Adrenal gland (tissue), 5 donors: Measurements from ENCODE around the gene MEGF11.

Experiments
- POLR2A ChIP-seq, 2 donors: fragments of 450-650 bp; IDR thresholded peaks; one replicate each; pipeline ENCODE4 v1.6.1; 2017; ENCODE audit warnings: antibody characterized with exemption in 2 of 2, mild to moderate bottlenecking in 2 of 2, moderate library complexity in 1 of 2
- TF ChIP-seq, protein P1 (sequence below), 6 experiments: fragments of 450-650 bp in 4 of 6; fragments of 200-600 bp in 2 of 6; sonication (generic) in 1 of 6; IDR thresholded peaks; 1 replicate in 5 of 6; 2 replicates in 1 of 6; pipeline versions ENCODE4 v1.5.1 to v1.8.0; 2016 to 2021; ENCODE audit warnings: antibody characterized with exemption in 6 of 6, mild to moderate bottlenecking in 2 of 6, moderate library complexity in 1 of 6
- donor health status: DM: no; HTN: no; CAD: no.

DNA sequence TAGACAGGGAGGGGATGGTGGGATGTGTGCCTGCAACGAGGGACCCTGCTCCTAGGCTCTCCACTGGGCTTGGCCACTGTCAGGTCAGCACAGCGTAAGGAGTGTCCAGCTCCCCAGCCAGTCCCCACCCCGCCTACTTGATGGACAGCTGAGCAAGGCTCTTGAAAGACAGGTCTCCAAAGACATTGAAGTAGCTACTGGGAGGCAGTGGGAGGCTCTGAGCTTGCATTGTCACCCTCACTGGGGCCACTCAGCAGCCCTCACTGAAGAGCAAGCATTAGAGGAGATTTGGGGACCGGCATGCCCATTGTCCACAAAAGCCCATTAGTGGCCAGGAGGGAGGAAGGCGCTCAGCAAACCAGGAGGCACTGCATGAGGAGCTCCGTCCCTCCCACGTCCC is 146.5 kb downstream of the MEGF11 start:
- TF ChIP-seq, protein P1, sequence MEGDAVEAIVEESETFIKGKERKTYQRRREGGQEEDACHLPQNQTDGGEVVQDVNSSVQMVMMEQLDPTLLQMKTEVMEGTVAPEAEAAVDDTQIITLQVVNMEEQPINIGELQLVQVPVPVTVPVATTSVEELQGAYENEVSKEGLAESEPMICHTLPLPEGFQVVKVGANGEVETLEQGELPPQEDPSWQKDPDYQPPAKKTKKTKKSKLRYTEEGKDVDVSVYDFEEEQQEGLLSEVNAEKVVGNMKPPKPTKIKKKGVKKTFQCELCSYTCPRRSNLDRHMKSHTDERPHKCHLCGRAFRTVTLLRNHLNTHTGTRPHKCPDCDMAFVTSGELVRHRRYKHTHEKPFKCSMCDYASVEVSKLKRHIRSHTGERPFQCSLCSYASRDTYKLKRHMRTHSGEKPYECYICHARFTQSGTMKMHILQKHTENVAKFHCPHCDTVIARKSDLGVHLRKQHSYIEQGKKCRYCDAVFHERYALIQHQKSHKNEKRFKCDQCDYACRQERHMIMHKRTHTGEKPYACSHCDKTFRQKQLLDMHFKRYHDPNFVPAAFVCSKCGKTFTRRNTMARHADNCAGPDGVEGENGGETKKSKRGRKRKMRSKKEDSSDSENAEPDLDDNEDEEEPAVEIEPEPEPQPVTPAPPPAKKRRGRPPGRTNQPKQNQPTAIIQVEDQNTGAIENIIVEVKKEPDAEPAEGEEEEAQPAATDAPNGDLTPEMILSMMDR (IDR thresholded peaks at IDR 0.05) = no peak
- TF ChIP-seq POLR2A (IDR thresholded peaks at IDR 0.05) = no peak
